Measurements from ENCODE around the gene RBM20.

The RBM20 gene

DNA sequence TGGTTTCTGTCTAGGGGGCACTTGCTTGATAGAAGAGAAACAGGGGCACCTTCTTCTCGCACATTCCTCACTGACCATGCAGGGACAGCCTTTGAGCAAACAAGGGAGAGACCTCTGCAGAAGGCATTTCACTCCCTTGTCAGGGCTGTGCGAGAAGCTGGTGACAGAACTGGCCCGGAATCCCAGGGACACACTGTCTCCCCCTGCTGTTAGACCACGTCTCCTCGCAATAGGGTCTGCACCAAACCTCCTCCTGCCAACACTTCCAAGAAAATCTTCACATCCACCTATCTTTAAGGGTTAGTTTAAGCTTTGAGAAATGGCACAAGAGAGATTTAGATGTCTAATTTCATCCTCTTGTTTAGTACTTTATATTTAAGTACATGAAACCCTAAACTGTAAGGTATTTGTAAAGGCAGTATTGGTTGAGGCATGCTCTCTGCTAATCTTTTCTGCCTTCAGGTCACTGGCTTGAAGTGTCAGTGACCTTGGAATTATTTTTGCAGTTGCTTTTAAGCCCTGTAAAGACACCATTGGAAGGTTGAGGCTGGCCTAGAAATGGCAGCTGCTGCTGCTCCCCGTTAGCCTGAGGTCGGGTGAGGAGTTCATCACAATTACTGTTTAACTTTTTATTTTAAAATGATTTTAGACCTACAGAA is 37.0 kb downstream of the RBM20 start:
- peak; percentile 87 for ATAC-seq
- TF ChIP-seq ZNF565 (CRISPR knock-in tag; conservative IDR thresholded peaks at IDR 0.05; ENCODE audit: low read depth) (no peak), CREB5 (CRISPR knock-in tag; IDR thresholded peaks at IDR 0.05; ENCODE audit: low read depth) (no peak), OSR1 (CRISPR knock-in tag; IDR thresholded peaks at IDR 0.05) (no peak), ISL1 (CRISPR knock-in tag; IDR thresholded peaks at IDR 0.05) (no peak), GLIS3 (CRISPR knock-in tag; IDR thresholded peaks at IDR 0.05) (no peak), ZFP30 (CRISPR knock-in tag; IDR thresholded peaks at IDR 0.05) (no peak), PPARA (CRISPR knock-in tag; IDR thresholded peaks at IDR 0.05; ENCODE audit: borderline replicate concordance) (no peak), TCF4 (CRISPR knock-in tag; IDR thresholded peaks at IDR 0.05; ENCODE audit: borderline replicate concordance) (no peak), ZNF70 (CRISPR knock-in tag; IDR thresholded peaks at IDR 0.05) (no peak)
- TF ChIP-seq, protein P1, sequence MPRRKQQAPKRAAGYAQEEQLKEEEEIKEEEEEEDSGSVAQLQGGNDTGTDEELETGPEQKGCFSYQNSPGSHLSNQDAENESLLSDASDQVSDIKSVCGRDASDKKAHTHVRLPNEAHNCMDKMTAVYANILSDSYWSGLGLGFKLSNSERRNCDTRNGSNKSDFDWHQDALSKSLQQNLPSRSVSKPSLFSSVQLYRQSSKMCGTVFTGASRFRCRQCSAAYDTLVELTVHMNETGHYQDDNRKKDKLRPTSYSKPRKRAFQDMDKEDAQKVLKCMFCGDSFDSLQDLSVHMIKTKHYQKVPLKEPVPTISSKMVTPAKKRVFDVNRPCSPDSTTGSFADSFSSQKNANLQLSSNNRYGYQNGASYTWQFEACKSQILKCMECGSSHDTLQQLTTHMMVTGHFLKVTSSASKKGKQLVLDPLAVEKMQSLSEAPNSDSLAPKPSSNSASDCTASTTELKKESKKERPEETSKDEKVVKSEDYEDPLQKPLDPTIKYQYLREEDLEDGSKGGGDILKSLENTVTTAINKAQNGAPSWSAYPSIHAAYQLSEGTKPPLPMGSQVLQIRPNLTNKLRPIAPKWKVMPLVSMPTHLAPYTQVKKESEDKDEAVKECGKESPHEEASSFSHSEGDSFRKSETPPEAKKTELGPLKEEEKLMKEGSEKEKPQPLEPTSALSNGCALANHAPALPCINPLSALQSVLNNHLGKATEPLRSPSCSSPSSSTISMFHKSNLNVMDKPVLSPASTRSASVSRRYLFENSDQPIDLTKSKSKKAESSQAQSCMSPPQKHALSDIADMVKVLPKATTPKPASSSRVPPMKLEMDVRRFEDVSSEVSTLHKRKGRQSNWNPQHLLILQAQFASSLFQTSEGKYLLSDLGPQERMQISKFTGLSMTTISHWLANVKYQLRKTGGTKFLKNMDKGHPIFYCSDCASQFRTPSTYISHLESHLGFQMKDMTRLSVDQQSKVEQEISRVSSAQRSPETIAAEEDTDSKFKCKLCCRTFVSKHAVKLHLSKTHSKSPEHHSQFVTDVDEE (CRISPR knock-in tag; IDR thresholded peaks at IDR 0.05) = no peak

DNA sequence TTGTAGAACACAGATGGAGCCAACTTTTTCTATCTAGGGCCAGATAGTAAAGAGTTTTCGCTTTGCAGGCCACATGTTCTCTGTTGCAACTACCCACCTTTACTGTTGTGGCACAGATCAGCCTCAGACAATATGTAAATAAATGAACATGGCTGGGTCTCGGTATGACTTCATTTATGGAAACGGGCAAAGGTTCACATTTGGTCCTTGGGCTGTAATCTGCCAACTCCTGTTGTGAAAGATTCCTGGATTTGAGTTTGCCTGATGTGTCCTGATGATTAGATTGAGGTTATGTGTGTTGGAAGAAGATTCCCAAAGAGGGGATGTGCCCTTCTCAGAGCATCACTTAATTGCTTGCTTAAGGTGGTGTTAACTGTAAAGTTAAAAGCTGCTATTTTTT is 38.2 kb downstream of the RBM20 start:
- ATAC-seq = no peak
- TF ChIP-seq GLIS3 (CRISPR knock-in tag; IDR thresholded peaks at IDR 0.05) = no peak

DNA sequence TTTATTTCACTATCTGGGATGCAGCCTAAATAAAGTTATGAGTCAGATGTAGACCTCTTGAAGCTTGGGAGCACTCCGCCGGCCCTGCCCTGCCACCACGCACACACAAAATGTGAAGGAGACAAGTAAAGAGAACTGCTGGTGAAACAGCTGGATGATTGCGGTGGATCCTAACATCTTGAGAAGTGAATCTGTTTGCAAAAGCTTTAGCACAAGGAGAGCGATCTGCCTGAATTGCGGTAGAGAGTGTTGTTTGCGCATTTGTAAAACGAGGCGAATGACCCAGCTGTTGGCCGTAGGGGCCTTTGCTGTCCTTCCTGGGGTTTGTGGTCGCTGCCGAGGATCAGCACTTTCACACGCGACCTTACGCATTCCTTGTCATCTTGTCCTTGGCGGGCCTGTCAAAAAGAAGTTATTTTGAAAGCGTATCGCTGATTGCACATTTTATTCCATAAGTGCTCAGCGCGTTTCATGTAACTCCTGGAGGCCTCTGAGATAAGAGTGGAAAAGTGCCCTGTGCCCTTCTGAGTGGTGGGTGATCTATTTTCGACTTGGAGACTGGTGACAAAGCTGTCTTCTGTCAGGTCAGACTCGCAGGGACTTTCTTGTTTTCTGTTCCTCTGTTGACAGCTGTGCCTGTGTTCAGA is 40.8 kb downstream of the RBM20 start:
- TF ChIP-seq SNAI2 (CRISPR knock-in tag; IDR thresholded peaks at IDR 0.05) (no peak), ZNF70 (CRISPR knock-in tag; IDR thresholded peaks at IDR 0.05) (no peak), GLIS3 (CRISPR knock-in tag; IDR thresholded peaks at IDR 0.05) (no peak), ZFP30 (CRISPR knock-in tag; IDR thresholded peaks at IDR 0.05) (no peak), ZFP3 (CRISPR knock-in tag; IDR thresholded peaks at IDR 0.05) (no peak)
- ATAC-seq = no peak

DNA sequence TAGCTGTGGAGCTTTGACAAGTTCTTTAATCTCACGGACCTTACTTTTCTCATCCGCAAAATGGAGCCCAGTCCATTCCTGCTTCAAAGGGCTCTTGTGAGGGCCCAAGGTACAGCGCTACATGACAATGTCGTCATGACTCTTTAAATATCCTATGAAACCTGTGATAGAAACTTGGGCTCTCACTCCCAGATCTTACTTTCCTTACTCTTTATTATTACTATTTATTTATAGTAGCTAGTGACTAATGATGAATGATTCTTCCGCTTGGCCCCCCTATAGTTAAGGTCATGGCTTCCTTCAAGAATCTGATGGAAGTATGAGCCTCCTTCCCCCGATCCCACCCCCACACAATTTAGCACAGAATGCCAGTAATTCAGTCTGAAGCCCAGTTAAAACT is 41.9 kb downstream of the RBM20 start:
- ATAC-seq = no peak; the same call in 2 of the 3 replicates
- TF ChIP-seq BACH2 (CRISPR knock-in tag; IDR thresholded peaks at IDR 0.05; ENCODE audit: borderline replicate concordance) = no peak
- TF ChIP-seq PPARA (CRISPR knock-in tag; IDR thresholded peaks at IDR 0.05; ENCODE audit: borderline replicate concordance) = no peak
- TF ChIP-seq ZFP3 (CRISPR knock-in tag; IDR thresholded peaks at IDR 0.05) = no peak
- TF ChIP-seq, protein P1 (CRISPR knock-in tag; IDR thresholded peaks at IDR 0.05) = no peak
- no peak for TF ChIP-seq ESRRG (CRISPR knock-in tag; IDR thresholded peaks at IDR 0.05)
- no peak for TF ChIP-seq ZNF8 (CRISPR knock-in tag; IDR thresholded peaks at IDR 0.05)
- no peak for TF ChIP-seq ZFP30 (CRISPR knock-in tag; IDR thresholded peaks at IDR 0.05)
- no peak for TF ChIP-seq ZNF565 (CRISPR knock-in tag; conservative IDR thresholded peaks at IDR 0.05; ENCODE audit: low read depth)
- TF ChIP-seq ISL1 (CRISPR knock-in tag; IDR thresholded peaks at IDR 0.05) = no peak
- TF ChIP-seq TOX (CRISPR knock-in tag; IDR thresholded peaks at IDR 0.05; ENCODE audit: borderline replicate concordance) = no peak
- no peak for TF ChIP-seq RARB (CRISPR knock-in tag; IDR thresholded peaks at IDR 0.05)

DNA sequence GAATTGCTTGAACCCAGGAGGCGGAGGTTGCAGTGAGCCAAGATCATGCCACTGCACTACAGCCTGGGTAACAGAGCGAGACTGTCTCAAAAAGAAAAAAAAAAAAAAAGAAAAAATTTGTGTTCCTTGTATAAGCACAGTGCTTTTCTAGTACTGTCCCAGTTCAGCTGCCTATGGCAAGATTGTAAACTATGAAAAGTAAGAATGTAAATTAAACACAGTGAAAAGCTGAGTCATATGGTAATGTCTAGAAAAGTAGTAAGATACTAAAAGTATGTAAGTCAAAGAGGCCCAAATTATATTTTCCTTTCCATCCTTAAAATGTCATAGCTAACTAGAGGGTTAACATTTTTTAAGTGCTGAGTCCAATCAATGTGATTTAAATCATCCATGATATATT is 42.8 kb downstream of the RBM20 start:
- peak; percentile 64 for ATAC-seq
- no peak for TF ChIP-seq BACH2 (CRISPR knock-in tag; IDR thresholded peaks at IDR 0.05; ENCODE audit: borderline replicate concordance)
- TF ChIP-seq ISL1 (CRISPR knock-in tag; IDR thresholded peaks at IDR 0.05) = no peak
- no peak for TF ChIP-seq ZNF8 (CRISPR knock-in tag; IDR thresholded peaks at IDR 0.05)
- no peak for TF ChIP-seq CSDC2 (CRISPR knock-in tag; IDR thresholded peaks at IDR 0.05)
- TF ChIP-seq OSR1 (CRISPR knock-in tag; IDR thresholded peaks at IDR 0.05) = no peak
- no peak for TF ChIP-seq ZC3H10 (CRISPR knock-in tag; IDR thresholded peaks at IDR 0.05)
- no peak for TF ChIP-seq ZNF565 (CRISPR knock-in tag; conservative IDR thresholded peaks at IDR 0.05; ENCODE audit: low read depth)
- no peak for TF ChIP-seq ZNF70 (CRISPR knock-in tag; IDR thresholded peaks at IDR 0.05)
- TF ChIP-seq PPARA (CRISPR knock-in tag; IDR thresholded peaks at IDR 0.05; ENCODE audit: borderline replicate concordance) = no peak
- TF ChIP-seq CSRNP3 (CRISPR knock-in tag; IDR thresholded peaks at IDR 0.05) = no peak
- TF ChIP-seq GLIS3 (CRISPR knock-in tag; IDR thresholded peaks at IDR 0.05) = no peak
- no peak for TF ChIP-seq PATZ1 (CRISPR knock-in tag; IDR thresholded peaks at IDR 0.05; ENCODE audit: borderline replicate concordance)
- TF ChIP-seq ZFP30 (CRISPR knock-in tag; IDR thresholded peaks at IDR 0.05) = no peak
- no peak for TF ChIP-seq SNAI2 (CRISPR knock-in tag; IDR thresholded peaks at IDR 0.05)
- TF ChIP-seq TOX (CRISPR knock-in tag; IDR thresholded peaks at IDR 0.05; ENCODE audit: borderline replicate concordance) = no peak
- no peak for TF ChIP-seq ESRRG (CRISPR knock-in tag; IDR thresholded peaks at IDR 0.05)

All from SK-N-SH treated with all-trans-retinoic acid at 6 μM for 48 hours (cell line).